HG03521 (cell line): ENCODE results near the gene RAB17.

Source experiments
- ATAC-seq: cut with Tn5 transposase; IDR thresholded peaks from one replicate; pipeline ENCODE4 v1.9.1; 2021; ENCODE audit warnings: mild to moderate bottlenecking, moderate library complexity; ENCODE audit not compliant: unreplicated experiment

The RAB17 gene

DNA sequence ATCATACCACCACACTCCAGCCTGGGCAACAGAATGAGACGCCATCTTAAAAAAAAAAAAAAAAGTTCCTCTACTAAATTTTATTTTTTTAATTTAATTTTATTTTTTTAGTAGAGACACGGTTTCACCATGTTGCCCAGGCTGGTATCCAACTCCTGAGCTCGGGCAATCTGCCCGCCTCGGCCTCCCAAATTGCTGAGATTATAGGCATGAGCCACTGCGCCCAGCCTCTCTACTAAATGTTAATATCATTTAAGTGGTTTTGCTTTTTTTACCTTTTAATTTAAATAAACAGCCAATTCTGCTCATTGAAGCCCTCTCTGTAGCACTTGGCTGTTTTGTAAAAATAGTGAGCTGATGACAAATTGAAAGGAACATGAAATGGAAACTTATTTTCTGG, 9.2 kb downstream of the RAB17 start:
- no peak for ATAC-seq

DNA sequence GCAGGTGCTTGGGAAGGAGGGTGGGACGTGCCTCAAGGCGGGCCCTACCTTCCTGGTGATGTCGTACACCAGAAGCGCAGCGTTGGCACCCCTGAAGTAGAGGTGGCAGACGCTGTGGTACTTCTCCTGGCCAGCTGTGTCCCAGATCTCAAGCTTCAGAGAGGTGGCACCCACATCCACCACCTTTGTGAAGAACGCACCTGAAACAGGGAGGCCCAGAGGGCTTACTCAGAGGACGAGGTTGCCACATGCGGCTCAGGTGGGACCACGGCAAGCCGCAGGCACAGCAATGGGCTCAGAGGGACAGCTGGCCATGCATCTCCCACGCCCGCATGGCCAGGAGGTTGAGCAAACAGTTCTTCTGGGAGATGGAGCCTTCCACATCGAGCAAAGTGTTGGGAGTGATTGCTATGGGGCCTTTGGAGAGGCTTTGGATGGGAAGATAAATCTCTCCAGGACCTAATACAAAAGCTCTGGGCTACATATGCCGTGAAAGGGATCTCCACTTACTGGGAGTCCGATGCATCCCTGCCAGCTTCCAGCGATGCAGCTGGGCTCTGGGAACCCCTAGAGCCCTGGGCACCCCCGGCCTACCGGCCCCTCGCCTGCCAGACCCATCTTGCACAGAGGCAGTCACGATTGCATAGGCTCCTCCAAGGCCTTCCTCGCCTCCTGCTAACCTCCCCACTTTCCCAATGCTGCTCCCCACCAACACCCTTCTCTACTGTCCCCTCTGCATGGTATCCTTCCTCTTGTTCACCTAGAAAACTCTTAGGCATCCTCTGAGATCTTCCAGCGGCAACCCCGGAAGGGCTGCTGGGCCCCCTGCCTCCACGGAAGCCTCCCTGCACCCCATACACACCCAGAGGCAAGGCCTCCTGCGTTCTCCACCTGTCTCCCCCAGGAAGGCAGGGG, 12.3 kb downstream of the RAB17 start:
- no peak for ATAC-seq

DNA sequence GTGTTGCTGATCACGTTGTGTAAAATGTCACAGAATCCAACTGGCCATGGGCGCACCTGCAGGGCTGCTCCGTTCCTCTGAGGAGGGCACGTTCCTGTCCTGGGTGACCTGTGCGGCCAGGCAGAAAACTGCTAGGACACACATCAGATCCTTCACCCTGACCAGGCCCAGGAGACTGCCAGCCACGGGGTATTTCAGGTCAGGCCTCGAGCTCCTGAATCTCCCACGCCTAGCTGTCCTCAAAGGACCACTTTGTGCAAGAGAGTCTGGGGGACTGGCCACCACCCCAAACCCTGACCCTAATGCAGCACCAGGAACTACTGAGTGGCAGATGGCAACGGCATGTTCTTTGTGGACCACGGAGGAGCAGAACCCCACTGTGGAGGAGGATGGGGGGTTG, 13.1 kb downstream of the RAB17 start:
- ATAC-seq, result no peak

DNA sequence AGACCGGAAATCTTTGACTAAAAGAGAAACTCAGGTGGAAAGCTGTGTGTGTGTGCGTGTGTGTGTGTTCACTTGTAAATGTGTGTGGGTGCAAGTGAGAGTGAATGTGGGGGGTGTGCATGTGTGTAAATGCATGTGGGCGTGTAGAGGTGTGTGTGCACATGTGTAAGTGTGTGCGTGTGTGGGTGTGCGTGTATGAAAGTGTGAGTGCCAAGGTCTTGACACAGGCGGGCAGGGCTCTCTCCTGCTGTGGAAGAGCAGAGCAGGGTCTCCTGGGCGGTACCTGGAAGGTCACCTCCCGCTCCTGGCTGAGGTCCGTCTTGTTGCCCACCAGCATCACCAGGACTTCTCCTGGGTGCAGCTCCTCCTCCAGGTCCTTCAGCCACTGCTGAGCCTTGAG, 13.6 kb downstream of the RAB17 start:
- no peak for ATAC-seq

DNA sequence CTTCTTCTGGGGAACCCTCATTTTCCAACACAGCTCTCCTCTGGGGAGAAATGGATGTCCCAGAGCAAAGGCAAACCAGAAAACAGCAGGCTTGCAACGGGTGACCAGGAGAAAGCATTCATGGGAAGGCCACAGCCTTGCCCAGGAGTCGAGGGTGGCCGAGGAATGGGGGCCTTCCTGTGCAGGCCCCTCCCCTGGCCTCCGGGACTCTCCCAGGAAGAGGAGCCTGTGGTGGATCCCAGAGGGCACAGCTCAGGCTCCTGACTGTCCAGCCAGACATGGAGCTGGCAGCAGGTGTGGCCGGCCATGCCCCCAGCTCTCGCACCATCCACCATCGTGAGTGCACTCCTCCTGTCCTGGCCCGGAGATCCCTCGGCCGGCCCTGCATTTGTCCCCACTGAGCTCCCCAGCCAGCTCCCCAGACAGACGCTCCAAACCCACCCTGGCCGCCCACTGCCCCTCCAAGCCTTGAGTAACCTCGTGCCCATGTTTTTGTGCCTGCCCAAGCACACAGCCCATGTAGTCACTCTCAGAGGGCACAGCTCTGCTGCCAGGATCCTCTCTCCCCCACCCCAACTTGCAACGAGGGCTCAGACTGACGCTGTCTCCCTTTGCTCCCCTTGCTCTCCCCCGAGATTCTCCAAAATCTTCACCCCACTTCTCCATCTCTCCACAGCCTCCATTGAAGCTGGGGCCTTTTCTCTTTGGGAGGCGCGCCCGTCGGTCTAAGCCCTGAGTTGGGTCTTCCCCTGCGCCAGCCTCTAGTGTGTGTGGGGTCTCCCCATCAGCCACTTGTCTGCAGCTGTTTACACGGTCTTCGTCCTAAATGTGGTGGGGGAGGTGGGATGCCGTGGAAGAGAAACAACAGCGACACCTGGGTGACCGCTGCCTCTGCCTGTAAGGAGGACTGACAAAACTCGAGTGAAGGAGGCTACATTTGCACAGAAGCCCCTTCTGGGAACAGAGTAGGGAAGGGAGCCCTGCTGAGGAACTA, 14.4 kb downstream of the RAB17 start:
- ATAC-seq, result no peak

DNA sequence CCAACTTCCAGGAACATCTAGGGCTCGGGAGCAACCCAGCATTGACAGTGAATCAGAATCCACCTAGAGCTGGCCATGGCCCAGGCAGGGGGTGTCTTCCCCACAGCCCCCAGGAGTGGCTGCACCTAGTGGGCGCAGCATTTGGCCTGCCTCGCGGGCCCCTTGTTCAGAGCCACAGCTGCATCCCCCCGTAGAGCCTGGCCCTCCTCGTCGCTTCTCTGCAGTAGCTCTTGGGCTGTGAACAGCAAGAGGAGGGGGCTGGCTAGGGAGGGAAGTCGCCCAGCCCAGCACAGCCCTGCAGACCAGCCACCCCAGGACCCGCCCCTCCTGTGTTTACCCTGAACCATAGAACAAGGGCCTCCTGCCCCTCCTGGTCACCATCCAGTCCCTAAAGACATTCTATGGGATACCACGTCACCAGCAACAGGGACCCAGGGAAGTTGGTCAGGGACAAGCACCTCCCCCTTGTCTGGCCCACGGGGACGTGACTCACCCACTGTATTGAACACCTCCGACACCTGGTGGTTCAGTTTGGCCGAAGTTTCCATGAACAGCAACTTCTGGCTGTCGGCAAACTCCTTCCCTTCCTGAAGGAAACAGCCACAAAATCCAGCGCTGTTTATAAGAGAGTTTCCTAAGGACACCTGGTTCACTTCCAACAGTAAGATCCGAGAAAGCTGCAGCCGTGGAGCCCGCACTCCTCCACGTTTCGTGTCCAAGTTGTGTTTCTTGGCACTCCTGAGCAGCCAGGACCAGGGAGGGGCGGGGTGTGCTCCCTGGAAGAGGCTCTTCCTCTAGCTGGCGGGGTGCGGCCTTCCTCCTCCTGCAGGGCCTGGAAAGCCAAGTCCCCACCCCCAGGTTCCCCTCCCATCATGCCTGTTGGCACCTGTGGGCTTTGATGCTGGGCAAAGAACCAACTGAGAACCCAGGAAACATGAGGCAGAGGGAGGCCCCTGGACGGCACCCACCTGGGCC, 15.4 kb downstream of the RAB17 start:
- no peak for ATAC-seq

DNA sequence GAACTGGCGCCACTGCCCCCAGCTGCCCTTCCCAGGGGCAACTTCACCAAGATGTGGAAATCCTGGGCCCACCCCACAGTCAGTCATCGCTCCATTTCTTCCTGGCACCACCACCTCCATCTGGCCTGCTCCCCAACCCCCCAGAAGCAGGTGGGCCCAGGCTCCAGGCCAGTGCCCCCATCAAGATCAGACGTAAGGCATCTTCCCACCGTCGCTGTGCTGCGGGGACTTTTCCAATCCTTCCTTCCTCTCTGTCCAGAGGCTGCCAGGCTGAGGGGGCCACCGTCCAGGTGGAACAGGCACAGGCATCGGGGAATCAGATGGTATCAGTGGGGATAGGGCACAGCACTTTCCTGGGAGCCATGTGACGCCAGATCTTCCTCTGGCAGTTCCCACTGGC, 16.1 kb downstream of the RAB17 start:
- no peak for ATAC-seq

DNA sequence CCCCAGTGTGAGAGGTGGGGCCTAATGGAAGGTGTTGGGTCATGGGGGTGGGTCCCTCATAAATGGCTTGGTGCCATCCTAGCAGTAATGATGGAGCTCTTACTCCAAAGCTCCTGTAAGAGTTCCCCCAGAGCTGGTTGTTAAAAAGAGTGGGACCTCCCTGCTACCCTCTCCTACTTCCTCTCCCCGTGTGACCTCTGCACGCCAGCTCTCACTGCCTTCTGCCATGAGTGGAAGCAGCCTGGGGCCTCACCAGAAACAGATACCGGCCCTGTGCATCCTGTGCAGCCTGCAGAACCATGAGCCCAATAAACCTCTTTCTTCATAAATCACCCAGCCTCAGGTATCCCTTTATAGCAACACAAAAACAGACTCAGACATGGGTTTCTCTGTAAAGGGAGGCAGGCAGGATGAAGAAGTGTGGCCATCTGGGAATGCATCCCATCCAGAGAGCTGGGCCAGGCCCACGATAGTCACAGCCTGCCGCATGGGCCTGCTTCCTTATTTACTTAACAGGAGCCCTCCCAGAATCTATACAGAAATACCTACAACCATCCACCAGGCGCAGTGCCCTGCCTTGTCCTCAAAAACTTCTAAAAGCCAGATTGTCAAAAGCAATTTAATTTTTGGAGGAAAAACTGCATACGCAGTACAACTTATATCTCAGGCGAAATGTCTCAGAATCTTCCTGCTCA, 16.7 kb downstream of the RAB17 start:
- ATAC-seq, result no peak

DNA sequence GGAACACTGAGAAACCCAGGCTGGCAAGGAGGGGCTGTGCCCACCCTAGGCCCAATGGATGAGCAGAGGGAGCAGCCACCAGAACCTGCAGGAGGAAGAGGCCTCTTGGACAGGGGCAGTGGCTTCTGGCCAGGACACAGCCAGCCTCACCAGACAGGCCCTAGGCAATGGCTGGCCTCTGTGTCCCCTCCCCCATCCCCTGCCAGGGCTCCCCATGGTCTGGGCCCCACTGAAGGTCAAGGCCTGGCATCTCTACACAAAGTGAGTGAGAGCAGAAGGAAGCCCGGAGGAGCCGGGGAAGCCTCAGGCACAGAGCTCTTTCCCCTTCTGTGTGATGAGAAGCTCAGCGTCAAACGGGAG, 17.8 kb downstream of the RAB17 start:
- no peak for ATAC-seq

DNA sequence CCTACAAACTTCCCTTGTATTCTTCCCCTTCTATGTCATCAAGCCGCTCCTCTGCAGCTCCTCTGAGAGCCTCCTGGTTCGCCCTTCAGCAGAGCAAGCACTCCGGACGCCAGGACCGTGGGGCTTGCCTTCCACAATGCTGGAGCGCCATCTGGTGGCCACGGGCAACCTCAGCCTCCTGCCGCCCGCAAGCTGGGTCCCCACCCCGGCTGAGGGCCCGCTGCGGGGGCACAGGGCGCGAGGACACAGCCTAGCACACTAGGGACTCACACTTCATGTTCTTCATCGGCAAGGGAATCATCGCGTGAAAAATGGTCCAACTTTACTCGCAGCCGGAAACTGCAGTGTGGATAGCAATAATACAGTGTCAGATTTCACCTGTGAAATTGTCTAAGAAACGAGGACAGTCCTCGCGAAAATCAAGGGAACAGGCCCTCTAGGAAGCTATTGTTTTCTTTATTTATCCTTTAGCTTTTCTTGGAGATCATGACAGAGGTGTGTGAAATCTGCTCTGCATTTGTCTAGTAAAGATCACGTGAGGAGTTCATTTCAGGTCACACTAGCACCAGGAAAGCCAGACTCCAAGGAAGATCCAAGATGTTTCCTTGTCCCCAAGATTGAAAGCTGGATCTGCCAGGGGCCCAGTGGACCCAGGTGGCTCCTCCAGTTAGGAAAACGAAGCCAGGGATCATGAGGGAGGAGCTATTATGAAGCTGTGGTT, 18.4 kb downstream of the RAB17 start:
- peak; percentile 91 for ATAC-seq

DNA sequence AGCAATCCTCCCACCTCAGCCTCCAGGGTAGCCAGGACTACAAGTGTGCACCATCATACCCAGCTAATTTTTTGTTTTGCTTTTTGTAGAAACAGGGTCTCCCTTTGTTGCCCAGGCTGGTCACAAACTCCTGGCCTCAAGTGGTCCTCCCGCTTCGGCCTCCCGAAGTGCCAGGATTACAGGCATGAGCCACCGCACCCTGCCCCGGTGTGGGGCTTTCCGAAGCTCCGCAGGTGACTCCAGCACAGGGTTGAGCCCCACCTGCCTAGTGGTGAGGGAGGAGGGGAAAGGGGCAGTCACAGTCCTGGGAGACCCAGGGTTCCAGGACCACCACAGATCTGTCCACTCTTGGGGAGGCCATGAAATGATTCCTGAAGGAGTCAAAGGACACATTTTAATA, 19.0 kb downstream of the RAB17 start:
- ATAC-seq, result no peak

DNA sequence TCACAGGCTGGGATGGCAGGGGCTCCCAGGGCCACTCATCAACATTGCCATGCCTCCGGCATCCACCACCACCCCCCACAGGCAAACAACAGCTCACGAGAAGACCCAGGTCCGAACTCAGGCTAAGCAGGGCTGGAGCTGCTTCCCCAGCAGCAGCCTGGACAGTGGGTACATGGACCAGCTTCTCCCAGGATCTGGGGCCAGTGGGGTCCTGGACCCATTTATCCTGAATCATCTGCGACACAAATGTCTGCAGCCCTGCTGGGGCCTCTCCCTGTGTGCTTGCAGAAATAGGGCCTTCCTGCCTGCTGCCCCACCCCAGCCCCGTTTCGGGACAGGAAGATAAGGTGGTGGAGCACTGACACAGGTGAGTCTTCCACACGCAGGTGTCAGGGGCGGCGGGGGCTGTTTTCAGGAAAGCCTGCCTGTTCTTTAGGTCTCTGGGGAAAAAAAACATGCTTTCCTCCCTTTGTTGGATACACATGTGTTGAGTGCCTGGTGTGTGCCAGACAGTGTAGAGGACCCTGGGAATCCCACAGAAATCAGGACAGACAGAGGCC, 19.7 kb downstream of the RAB17 start:
- no peak for ATAC-seq

DNA sequence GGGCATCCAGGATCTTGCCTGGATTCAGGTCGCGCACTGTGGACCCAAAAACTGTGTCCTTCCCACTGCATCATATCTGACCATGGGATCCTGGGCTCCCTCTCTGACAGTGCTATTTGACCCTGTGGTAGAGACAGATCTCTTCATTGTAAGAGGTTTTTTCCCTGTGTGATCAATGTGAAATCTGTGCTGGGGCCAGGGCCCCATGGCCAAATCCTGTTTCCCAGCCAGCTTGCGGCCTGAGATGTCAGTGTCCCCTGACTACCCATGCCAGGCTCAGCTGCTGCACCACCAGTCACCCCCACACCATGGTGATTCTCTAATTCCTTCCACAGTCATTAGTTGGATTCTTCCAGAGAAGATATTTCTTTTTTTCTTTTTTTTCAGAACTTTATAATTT, 20.6 kb downstream of the RAB17 start:
- ATAC-seq, result no peak

DNA sequence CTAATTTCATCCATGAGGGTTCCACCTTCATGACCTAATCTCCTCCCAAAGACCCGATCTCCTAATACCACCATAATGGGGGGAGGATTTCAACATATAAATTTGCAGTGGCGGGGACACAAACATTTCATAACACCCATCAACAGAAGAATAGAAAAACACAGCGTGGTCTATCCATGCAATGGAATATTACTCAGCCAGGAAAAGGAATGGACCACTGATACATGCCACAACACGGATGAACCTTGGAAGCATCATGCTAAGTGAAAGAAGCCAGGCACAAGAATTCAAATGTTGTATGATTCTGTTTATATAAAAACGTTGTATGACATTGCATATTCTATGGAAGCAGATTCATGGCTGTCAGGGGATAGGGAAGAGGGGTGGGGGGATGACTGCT, 21.5 kb downstream of the RAB17 start:
- ATAC-seq, result no peak

DNA sequence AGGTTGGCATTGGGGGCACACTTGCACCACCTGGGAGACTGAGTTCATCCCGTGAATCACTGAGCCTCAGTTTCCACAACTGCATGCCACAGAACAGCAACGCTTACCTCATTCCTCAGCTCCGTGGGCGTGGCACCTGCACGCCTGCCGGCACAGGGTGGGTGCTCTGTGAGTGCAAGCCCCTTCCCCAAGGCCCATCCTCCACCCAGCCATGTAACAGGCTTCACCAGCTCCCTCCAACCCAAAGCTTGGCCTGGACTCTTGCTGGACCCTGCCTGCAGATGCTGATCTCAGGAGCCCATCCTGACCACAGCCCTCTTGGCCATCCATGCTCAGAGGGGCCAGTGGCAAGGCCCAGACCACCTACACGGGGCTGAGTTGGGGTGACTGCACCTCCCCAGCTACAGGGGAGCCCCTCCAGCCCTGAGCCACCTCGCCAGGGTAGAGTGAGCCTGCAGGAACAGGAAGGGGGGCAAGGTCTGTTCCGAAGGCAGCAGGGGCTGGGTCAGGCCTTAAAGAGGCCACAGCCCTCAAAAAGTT, 22.3 kb downstream of the RAB17 start:
- ATAC-seq, result no peak

DNA sequence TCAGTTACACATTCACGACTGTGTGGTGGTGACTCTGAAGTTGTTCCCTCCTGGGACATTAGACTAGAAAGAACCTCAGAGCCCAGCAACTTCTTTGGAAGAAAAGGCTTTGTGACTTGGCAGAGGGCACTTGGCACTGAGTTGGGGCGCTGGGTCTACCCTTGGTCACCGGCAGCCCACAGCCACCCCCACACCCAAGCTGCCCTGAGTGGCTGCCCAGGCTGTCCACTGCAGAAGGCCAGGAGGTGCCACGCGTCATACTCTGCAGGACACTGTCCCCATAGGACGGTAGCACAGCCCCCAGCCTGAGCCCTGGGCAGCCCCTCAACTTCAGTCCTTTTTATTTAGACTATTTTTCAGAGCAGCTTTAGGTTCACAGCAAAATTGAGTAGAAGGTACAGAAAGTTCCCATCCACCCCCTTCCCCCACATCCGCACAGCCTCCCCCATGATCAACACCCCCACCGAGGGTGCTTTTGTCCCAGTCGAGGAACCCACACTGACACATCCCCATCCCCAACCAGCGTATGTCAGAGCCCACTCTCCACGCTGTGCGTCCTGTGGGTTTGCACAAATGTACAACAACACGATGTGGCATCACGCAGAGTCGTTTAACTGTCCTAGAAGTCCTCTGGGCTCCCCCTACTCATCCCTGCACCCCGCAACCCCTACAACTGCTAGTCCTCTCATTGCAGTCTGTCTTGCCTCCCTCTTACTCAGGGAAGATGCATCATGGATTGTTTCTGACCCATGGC, 23.1 kb downstream of the RAB17 start:
- ATAC-seq, result no peak

DNA sequence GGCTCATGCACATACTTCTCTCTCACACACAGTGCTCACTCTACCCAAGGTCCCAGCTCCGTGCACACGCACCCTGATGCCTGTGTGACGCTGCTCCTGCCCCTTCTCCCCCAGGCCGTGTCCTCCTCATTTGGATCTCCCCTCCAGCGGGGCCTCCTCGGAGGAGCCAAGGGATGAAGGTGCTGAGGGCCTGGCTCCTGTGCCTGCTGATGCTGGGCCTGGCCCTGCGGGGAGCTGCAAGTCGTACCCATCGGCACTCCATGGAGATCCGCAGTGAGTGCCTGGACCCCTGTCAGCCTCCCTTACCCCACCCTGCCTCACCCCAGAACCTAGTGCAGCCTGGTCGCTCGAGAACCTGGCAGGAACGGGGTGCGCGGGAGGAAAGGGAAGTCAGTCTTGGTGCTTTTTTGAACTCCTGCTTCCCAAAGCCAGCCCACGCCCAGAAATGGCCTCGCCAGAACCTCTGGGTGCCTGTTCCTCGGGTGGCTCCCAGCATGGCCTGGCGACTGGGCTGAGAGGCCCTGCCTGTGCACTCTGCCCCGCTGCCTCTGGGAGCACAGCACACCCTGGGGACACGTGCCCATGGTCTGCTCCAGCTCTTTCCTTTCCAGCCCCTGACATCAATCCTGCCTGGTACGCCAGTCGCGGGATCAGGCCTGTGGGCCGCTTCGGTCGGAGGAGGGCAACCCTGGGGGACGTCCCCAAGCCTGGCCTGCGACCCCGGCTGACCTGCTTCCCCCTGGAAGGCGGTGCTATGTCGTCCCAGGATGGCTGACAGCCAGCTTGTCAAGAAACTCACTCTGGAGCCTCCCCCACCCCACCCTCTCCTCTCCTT, 23.9 kb downstream of the RAB17 start, which contains the start of gene PRLH:
Gene PRLH (plus strand): TSS at position 174 of the 835 bp plus-strand sequence. CDS start 0 bp downstream, at position 174.
- ATAC-seq, result no peak
